CD4-positive, alpha-beta memory T cell (primary cell): Measurements from ENCODE around the gene ZFPL1. TPM values are rescaled to one million over a fixed set of nuclear protein-coding genes. Genes with fewer than 3 reads are reported as not detected.

Experiments used
- CTCF ChIA-PET: fragments of 350-600 bp; sonication (Branson Sonifier 250); formaldehyde crosslinking; loops from one replicate; lab custom pipeline; 2021; ENCODE audit warnings: inconsistent platforms; ENCODE audit not compliant: partially characterized antibody; lab: Charles Lee
- POLR2A ChIA-PET: fragments of 350-600 bp; sonication (Branson Sonifier 250); formaldehyde crosslinking; loops from one replicate; lab custom pipeline; 2021; ENCODE audit not compliant: partially characterized antibody; lab: Charles Lee
- DNase-seq, 5 donors: peaks; one replicate each; pipeline versions ENCODE4 v3.0.0 to v3.0.0-alpha.2; 2020 to 2022; ENCODE audit warnings: mixed read lengths in 1 of 5
- H3K27ac ChIP-seq: one replicate; pipeline ENCODE4 v1.7.0; 2013; ENCODE audit warnings: low read depth, low read length
- H3K27me3 ChIP-seq: 2 replicates; pipeline ENCODE4 v1.7.0; 2013; ENCODE audit warnings: mild to moderate bottlenecking, low read length, moderate library complexity; ENCODE audit not compliant: insufficient read depth
- H3K36me3 ChIP-seq: 2 replicates; pipeline ENCODE4 v1.7.0; 2013; ENCODE audit warnings: mild to moderate bottlenecking, low read length, moderate library complexity; ENCODE audit not compliant: insufficient read depth
- H3K4me1 ChIP-seq: 2 replicates; pipeline ENCODE4 v1.7.0; 2013; ENCODE audit warnings: mild to moderate bottlenecking, low read length, moderate library complexity; ENCODE audit not compliant: insufficient read depth
- H3K4me3 ChIP-seq, 2 donors: one replicate each; pipeline ENCODE4 v1.7.0; 2013; ENCODE audit warnings: low read length in 2 of 2, mild to moderate bottlenecking in 1 of 2
- H3K9me3 ChIP-seq, 2 donors: one replicate each; pipeline ENCODE4 v1.7.0; 2013; ENCODE audit warnings: low read length in 2 of 2, control low read depth in 1 of 2; ENCODE audit not compliant: control insufficient read depth in 1 of 2
- H3K27ac Mint-ChIP-seq, 7 donors: one replicate each; pipeline ENCODE4 v1.8.0; 2020 to 2021; ENCODE audit warnings: mixed read lengths in 7 of 7, mild to moderate bottlenecking in 6 of 7, inconsistent platforms in 3 of 7, moderate library complexity in 3 of 7
- H3K27me3 Mint-ChIP-seq, 2 donors: one replicate each; pipeline ENCODE4 v1.8.0; 2020 to 2021; ENCODE audit warnings: mixed read lengths in 2 of 2
- H3K36me3 Mint-ChIP-seq, 2 donors: one replicate each; pipeline ENCODE4 v1.8.0; 2020 to 2021; ENCODE audit warnings: mixed read lengths in 2 of 2, inconsistent platforms in 1 of 2, mild to moderate bottlenecking in 1 of 2
- H3K4me1 Mint-ChIP-seq, 4 donors: one replicate each; pipeline ENCODE4 v1.8.0; 2020 to 2021; ENCODE audit warnings: mixed read lengths in 4 of 4, mild to moderate bottlenecking in 1 of 4
- H3K4me3 Mint-ChIP-seq, 8 donors: one replicate each; pipeline ENCODE4 v1.8.0; 2020 to 2021; ENCODE audit warnings: mixed read lengths in 8 of 8, mild to moderate bottlenecking in 7 of 8, moderate library complexity in 6 of 8, inconsistent platforms in 3 of 8
- H3K9me3 Mint-ChIP-seq, 8 donors: one replicate each; pipeline ENCODE4 v1.8.0; 2020 to 2021; ENCODE audit warnings: mixed read lengths in 8 of 8, mild to moderate bottlenecking in 5 of 8, inconsistent platforms in 3 of 8, moderate library complexity in 1 of 8
- intact Hi-C: fragments of 100-400 bp; cut with micrococcal nuclease; formaldehyde crosslinking; loops from one replicate; pipeline ENCODE4 v1.15.1; 2023
- polyA plus RNA-seq, 2 donors: library from polyadenylated mRNA; unstranded; fragments of 300-500 nt; fragmentation: Illumina TruSeq; gene quantifications; one replicate each; pipeline ENCODE4 v1.2.3, GENCODE V29; 2021
- total RNA-seq, 2 experiments: library from RNA; stranded (reverse); gene quantifications; one replicate each; pipeline ENCODE4 v1.2.3, GENCODE V29; 2021

ZFPL1 gene
- total and polyA plus RNA-seq, 4 experiments from 2014 or later = 28.7 to 51.9 (median 39.8) TPM

- H3K27ac ChIP-seq = no peak overlapping the region
- peaks cover 38% of the 10 kb centered on the region for H3K36me3 ChIP-seq
- H3K27me3 ChIP-seq = no peaks in the 10 kb centered on the region
- H3K4me1 ChIP-seq = peaks cover 13% of the 10 kb centered on the region
- Mint-ChIP-seq H3K4me3 (no peak overlapping the region), H3K36me3 (peaks cover 21 to 28% of the 10 kb centered on the region in 2 donors), H3K27me3 (no peaks in the 10 kb centered on the region), H3K27ac (peak overlapping the region in 1 of 7 donors; percentile 43), H3K9me3 (no peaks in the 10 kb centered on the region), H3K4me1 (peaks cover 5 to 17% (median 10%) of the 10 kb centered on the region in 4 donors)
- CTCF ChIA-PET = interaction anchor here (0.6 to 1.3 kb wide), 3 partner anchors 10 to 24 kb away, joined by 3 to 5 read pairs (median 4); partner anchors contain the start of gene TM7SF2
- DNase-seq = no peak
- intact Hi-C loops = no loop called here
- POLR2A ChIA-PET = interaction anchor here (17.5 kb wide), 1 partner anchor 25 kb away, joined by 320 read pairs; the partner anchor contains the start of genes FAU, MRPL49, TM7SF2 and ZNHIT2
- H3K4me3 ChIP-seq = no peak overlapping the region
- no peaks in the 10 kb centered on the region for H3K9me3 ChIP-seq
Observed at GRCh38 chr11:65089621-65090020, 5.6 kb downstream of the ZFPL1 start.

- CTCF ChIA-PET = interaction anchor here (0.9 to 1.3 kb wide), 3 partner anchors 20 to 23 kb away, joined by 3 to 5 read pairs (median 4); partner anchors contain the start of gene TM7SF2
- no peak overlapping the region for H3K4me3 ChIP-seq
- H3K27me3 ChIP-seq = no peaks in the 10 kb centered on the region
- no peak overlapping the region for H3K27ac ChIP-seq
- H3K36me3 ChIP-seq = peaks cover 33% of the 10 kb centered on the region
- intact Hi-C loops = no loop called here
- H3K9me3 ChIP-seq = no peaks in the 10 kb centered on the region
- Mint-ChIP-seq H3K4me3 (no peak overlapping the region), H3K4me1 (peaks cover 3 to 9% (median 6%) of the 10 kb centered on the region in 4 donors), H3K27me3 (no peaks in the 10 kb centered on the region), H3K9me3 (no peaks in the 10 kb centered on the region), H3K36me3 (peaks cover 19 to 26% of the 10 kb centered on the region in 2 donors), H3K27ac (no peak overlapping the region)
- POLR2A ChIA-PET = interaction anchor here (0.9 to 17.5 kb wide), 2 partner anchors 24 to 50 kb away, joined by 3 to 320 read pairs; partner anchors contain the start of genes FAU, MRPL49, SAC3D1 and TM7SF2
- DNase-seq = no peak
- peaks cover 4% of the 10 kb centered on the region for H3K4me1 ChIP-seq
Observed at GRCh38 chr11:65090628-65091027, 6.6 kb downstream of the ZFPL1 start.

GRCh38 chr11:65095427-65095826 lies 11.4 kb downstream of the ZFPL1 start:
- Histone ChIP-seq H3K27ac (peak overlapping the region; percentile 78), H3K36me3 (no peaks in the 10 kb centered on the region), H3K9me3 (no peaks in the 10 kb centered on the region), H3K4me3 (no peak overlapping the region), H3K4me1 (peaks cover 18% of the 10 kb centered on the region), H3K27me3 (no peaks in the 10 kb centered on the region)
- H3K27me3 Mint-ChIP-seq = no peaks in the 10 kb centered on the region
- H3K4me3 Mint-ChIP-seq = peak overlapping the region; percentile 86 to 95 (median 93)
- intact Hi-C loops = no loop called here
- CTCF ChIA-PET = interaction anchor here (0.6 to 5.4 kb wide), 10 partner anchors 10 to 1335 kb away, joined by 3 to 70 read pairs (median 4); partner anchors contain the start of genes CDCA5, FAU, MRPL49 and TM7SF2
- H3K36me3 Mint-ChIP-seq = peaks cover 6 to 14% of the 10 kb centered on the region in 2 donors
- no peaks in the 10 kb centered on the region for H3K9me3 Mint-ChIP-seq
- peak overlapping the region; percentile 95 to 97 (median 96) for H3K27ac Mint-ChIP-seq
- POLR2A ChIA-PET = interaction anchor here (0.7 to 17.5 kb wide), 15 partner anchors 10 to 778 kb away, joined by 3 to 320 read pairs (median 4); partner anchors contain the start of genes ARL2, CDCA5, FAU and MRPL49
- DNase-seq = no peak
- peaks cover 8 to 26% (median 16%) of the 10 kb centered on the region in 4 donors for H3K4me1 Mint-ChIP-seq

GRCh38 chr11:65095974-65096806 lies 12.2 kb downstream of the ZFPL1 start, which contains the start of gene VPS51:
VPS51 (plus strand) TSS chr11:65096214; CDS start chr11:65096251, 37 bp downstream.
- H3K9me3 Mint-ChIP-seq = no peaks in the 10 kb centered on the region
- no peaks in the 10 kb centered on the region for H3K36me3 ChIP-seq
- H3K4me3 Mint-ChIP-seq = peak within 1 kb of the TSS; percentile 86 to 95 (median 93)
- peaks cover 6 to 18% of the 10 kb centered on the region in 2 donors for H3K36me3 Mint-ChIP-seq
- no peaks in the 10 kb centered on the region for H3K27me3 Mint-ChIP-seq
- peaks cover 8 to 26% (median 17%) of the 10 kb centered on the region in 4 donors for H3K4me1 Mint-ChIP-seq
- peak within 1 kb of the TSS; percentile 78 for H3K27ac ChIP-seq
- intact Hi-C loops = loop anchor here (1.0 kb wide), 4 partner anchors 12 to 26 kb away; partner anchors contain the start of genes CDCA5, FAU, MRPL49 and ZFPL1
- peaks cover 18% of the 10 kb centered on the region for H3K4me1 ChIP-seq
- peak within 1 kb of the TSS; percentile 95 to 97 (median 96) for H3K27ac Mint-ChIP-seq
- peak within 1 kb of the TSS; percentile 47 to 74 for H3K4me3 ChIP-seq
- H3K27me3 ChIP-seq = no peaks in the 10 kb centered on the region
- peak; percentile 87 to 92 (median 89) for DNase-seq
- CTCF ChIA-PET = interaction anchor here (0.6 to 5.4 kb wide), 5 partner anchors 15 to 71 kb away, joined by 3 to 70 read pairs (median 3); partner anchors contain the start of genes TM7SF2 and ZNHIT2
- POLR2A ChIA-PET = interaction anchor here (0.6 to 17.5 kb wide), 21 partner anchors 10 to 778 kb away, joined by 3 to 320 read pairs (median 4); partner anchors contain the start of genes ARL2, CDCA5, FAU and MRPL49
- no peaks in the 10 kb centered on the region for H3K9me3 ChIP-seq

- H3K27me3 Mint-ChIP-seq = no peaks in the 10 kb centered on the region
- Histone ChIP-seq H3K36me3 (no peaks in the 10 kb centered on the region), H3K4me3 (peak overlapping the region; percentile 47 to 74), H3K9me3 (no peaks in the 10 kb centered on the region), H3K4me1 (peaks cover 18% of the 10 kb centered on the region), H3K27ac (peak overlapping the region; percentile 78), H3K27me3 (no peaks in the 10 kb centered on the region)
- H3K36me3 Mint-ChIP-seq = peaks cover 6 to 18% of the 10 kb centered on the region in 2 donors
- H3K4me1 Mint-ChIP-seq = peaks cover 8 to 26% (median 17%) of the 10 kb centered on the region in 4 donors
- peak overlapping the region in 6 of 7 donors; percentile 25 to 97 (median 96) for H3K27ac Mint-ChIP-seq
- no peak for DNase-seq
- POLR2A ChIA-PET = interaction anchor here (0.9 to 17.5 kb wide), 15 partner anchors 11 to 779 kb away, joined by 3 to 320 read pairs (median 4); partner anchors contain the start of genes ARL2, CDCA5, FAU and MRPL49
- H3K9me3 Mint-ChIP-seq = no peaks in the 10 kb centered on the region
- intact Hi-C loops = loop anchor here (1.0 kb wide), 4 partner anchors 13 to 25 kb away; partner anchors contain the start of genes CDCA5, FAU, MRPL49 and ZFPL1
- H3K4me3 Mint-ChIP-seq = peak overlapping the region; percentile 86 to 95 (median 93)
- CTCF ChIA-PET = interaction anchor here (0.6 to 5.4 kb wide), 5 partner anchors 14 to 71 kb away, joined by 3 to 70 read pairs (median 3); partner anchors contain the start of genes TM7SF2 and ZNHIT2
Observed at GRCh38 chr11:65096926-65097325, 12.9 kb downstream of the ZFPL1 start.

GRCh38 chr11:65100674-65101350 lies 16.8 kb downstream of the ZFPL1 start:
- peaks cover 15% of the 10 kb centered on the region for H3K4me1 ChIP-seq
- no peaks in the 10 kb centered on the region for H3K36me3 ChIP-seq
- DNase-seq = no peak
- H3K9me3 Mint-ChIP-seq = no peaks in the 10 kb centered on the region
- peaks cover 14 to 42% of the 10 kb centered on the region in 2 donors for H3K36me3 Mint-ChIP-seq
- no peak overlapping the region for H3K4me3 Mint-ChIP-seq
- intact Hi-C loops = no loop called here
- H3K27me3 Mint-ChIP-seq = no peaks in the 10 kb centered on the region
- ChIA-PET POLR2A (interaction anchor here (2.8 to 17.5 kb wide), 2 partner anchors 14 to 18 kb away, joined by 9 to 320 read pairs; partner anchors contain the start of genes CDCA5, FAU, MRPL49 and TM7SF2), CTCF (interaction anchor here (1.0 to 5.4 kb wide), 5 partner anchors 10 to 86 kb away, joined by 3 to 70 read pairs (median 5); partner anchors contain the start of genes ARL2, TM7SF2 and ZNHIT2)
- H3K4me3 ChIP-seq = no peak overlapping the region
- peak overlapping the region in 1 of 7 donors; percentile 57 for H3K27ac Mint-ChIP-seq
- H3K27ac ChIP-seq = no peak overlapping the region
- peaks cover 12 to 30% (median 21%) of the 10 kb centered on the region in 4 donors for H3K4me1 Mint-ChIP-seq
- H3K9me3 ChIP-seq = no peaks in the 10 kb centered on the region
- H3K27me3 ChIP-seq = no peaks in the 10 kb centered on the region
